ENCODE data around the gene SLCO4A1.

The SLCO4A1 gene

GRCh38 chr20:62653373-62653772, 11.1 kb downstream of the SLCO4A1 start:
- no peak for ATAC-seq
- TF ChIP-seq ZC3H10 (CRISPR knock-in tag; IDR thresholded peaks at IDR 0.05) (no peak), CSRNP3 (CRISPR knock-in tag; IDR thresholded peaks at IDR 0.05) (no peak), ISL1 (CRISPR knock-in tag; IDR thresholded peaks at IDR 0.05) (no peak), GLIS3 (CRISPR knock-in tag; IDR thresholded peaks at IDR 0.05) (no peak), ZNF565 (CRISPR knock-in tag; conservative IDR thresholded peaks at IDR 0.05; ENCODE audit: low read depth) (no peak), SNAI2 (CRISPR knock-in tag; IDR thresholded peaks at IDR 0.05) (no peak), ZNF70 (CRISPR knock-in tag; IDR thresholded peaks at IDR 0.05) (no peak), RARB (CRISPR knock-in tag; IDR thresholded peaks at IDR 0.05) (no peak), CSDC2 (CRISPR knock-in tag; IDR thresholded peaks at IDR 0.05) (no peak), OSR1 (CRISPR knock-in tag; IDR thresholded peaks at IDR 0.05) (no peak), ZFP30 (CRISPR knock-in tag; IDR thresholded peaks at IDR 0.05) (no peak), ESRRG (CRISPR knock-in tag; IDR thresholded peaks at IDR 0.05) (no peak), ZNF8 (CRISPR knock-in tag; IDR thresholded peaks at IDR 0.05) (no peak)
- TF ChIP-seq, protein P1, sequence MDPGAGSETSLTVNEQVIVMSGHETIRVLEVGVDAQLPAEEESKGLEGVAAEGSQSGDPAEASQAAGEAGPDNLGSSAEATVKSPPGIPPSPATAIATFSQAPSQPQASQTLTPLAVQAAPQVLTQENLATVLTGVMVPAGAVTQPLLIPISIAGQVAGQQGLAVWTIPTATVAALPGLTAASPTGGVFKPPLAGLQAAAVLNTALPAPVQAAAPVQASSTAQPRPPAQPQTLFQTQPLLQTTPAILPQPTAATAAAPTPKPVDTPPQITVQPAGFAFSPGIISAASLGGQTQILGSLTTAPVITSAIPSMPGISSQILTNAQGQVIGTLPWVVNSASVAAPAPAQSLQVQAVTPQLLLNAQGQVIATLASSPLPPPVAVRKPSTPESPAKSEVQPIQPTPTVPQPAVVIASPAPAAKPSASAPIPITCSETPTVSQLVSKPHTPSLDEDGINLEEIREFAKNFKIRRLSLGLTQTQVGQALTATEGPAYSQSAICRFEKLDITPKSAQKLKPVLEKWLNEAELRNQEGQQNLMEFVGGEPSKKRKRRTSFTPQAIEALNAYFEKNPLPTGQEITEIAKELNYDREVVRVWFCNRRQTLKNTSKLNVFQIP (CRISPR knock-in tag; IDR thresholded peaks at IDR 0.05; ENCODE audit: borderline replicate concordance, low read depth), result no peak
- TF ChIP-seq, protein P2, sequence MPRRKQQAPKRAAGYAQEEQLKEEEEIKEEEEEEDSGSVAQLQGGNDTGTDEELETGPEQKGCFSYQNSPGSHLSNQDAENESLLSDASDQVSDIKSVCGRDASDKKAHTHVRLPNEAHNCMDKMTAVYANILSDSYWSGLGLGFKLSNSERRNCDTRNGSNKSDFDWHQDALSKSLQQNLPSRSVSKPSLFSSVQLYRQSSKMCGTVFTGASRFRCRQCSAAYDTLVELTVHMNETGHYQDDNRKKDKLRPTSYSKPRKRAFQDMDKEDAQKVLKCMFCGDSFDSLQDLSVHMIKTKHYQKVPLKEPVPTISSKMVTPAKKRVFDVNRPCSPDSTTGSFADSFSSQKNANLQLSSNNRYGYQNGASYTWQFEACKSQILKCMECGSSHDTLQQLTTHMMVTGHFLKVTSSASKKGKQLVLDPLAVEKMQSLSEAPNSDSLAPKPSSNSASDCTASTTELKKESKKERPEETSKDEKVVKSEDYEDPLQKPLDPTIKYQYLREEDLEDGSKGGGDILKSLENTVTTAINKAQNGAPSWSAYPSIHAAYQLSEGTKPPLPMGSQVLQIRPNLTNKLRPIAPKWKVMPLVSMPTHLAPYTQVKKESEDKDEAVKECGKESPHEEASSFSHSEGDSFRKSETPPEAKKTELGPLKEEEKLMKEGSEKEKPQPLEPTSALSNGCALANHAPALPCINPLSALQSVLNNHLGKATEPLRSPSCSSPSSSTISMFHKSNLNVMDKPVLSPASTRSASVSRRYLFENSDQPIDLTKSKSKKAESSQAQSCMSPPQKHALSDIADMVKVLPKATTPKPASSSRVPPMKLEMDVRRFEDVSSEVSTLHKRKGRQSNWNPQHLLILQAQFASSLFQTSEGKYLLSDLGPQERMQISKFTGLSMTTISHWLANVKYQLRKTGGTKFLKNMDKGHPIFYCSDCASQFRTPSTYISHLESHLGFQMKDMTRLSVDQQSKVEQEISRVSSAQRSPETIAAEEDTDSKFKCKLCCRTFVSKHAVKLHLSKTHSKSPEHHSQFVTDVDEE (CRISPR knock-in tag; IDR thresholded peaks at IDR 0.05), result no peak
- TF ChIP-seq, protein P3, sequence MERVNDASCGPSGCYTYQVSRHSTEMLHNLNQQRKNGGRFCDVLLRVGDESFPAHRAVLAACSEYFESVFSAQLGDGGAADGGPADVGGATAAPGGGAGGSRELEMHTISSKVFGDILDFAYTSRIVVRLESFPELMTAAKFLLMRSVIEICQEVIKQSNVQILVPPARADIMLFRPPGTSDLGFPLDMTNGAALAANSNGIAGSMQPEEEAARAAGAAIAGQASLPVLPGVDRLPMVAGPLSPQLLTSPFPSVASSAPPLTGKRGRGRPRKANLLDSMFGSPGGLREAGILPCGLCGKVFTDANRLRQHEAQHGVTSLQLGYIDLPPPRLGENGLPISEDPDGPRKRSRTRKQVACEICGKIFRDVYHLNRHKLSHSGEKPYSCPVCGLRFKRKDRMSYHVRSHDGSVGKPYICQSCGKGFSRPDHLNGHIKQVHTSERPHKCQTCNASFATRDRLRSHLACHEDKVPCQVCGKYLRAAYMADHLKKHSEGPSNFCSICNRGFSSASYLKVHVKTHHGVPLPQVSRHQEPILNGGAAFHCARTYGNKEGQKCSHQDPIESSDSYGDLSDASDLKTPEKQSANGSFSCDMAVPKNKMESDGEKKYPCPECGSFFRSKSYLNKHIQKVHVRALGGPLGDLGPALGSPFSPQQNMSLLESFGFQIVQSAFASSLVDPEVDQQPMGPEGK (CRISPR knock-in tag; IDR thresholded peaks at IDR 0.05; ENCODE audit: borderline replicate concordance), result no peak

GRCh38 chr20:62653951-62654685, 11.8 kb downstream of the SLCO4A1 start:
- no peak for TF ChIP-seq GLIS3 (CRISPR knock-in tag; IDR thresholded peaks at IDR 0.05)

GRCh38 chr20:62655282-62656196, 13.2 kb downstream of the SLCO4A1 start:
- TF ChIP-seq PPARA (CRISPR knock-in tag; IDR thresholded peaks at IDR 0.05; ENCODE audit: borderline replicate concordance) (no peak), ISL1 (CRISPR knock-in tag; IDR thresholded peaks at IDR 0.05) (no peak), ESRRG (CRISPR knock-in tag; IDR thresholded peaks at IDR 0.05) (no peak), ARNTL (CRISPR knock-in tag; IDR thresholded peaks at IDR 0.05; ENCODE audit: borderline replicate concordance, low read depth) (no peak), ZFP3 (CRISPR knock-in tag; IDR thresholded peaks at IDR 0.05) (no peak), ZNF70 (CRISPR knock-in tag; IDR thresholded peaks at IDR 0.05) (no peak), GLIS3 (CRISPR knock-in tag; IDR thresholded peaks at IDR 0.05) (no peak), CSRNP3 (CRISPR knock-in tag; IDR thresholded peaks at IDR 0.05) (no peak)
- TF ChIP-seq, protein P2 (CRISPR knock-in tag; IDR thresholded peaks at IDR 0.05), result no peak
- TF ChIP-seq, protein P3 (CRISPR knock-in tag; IDR thresholded peaks at IDR 0.05; ENCODE audit: borderline replicate concordance), result no peak
- no peak for ATAC-seq

More at GRCh38 chr20:62653951-62654685, 11.8 kb downstream of the SLCO4A1 start:
- no peak for ATAC-seq
